Measurements from ENCODE around the gene ROBO1. TPM values are rescaled to one million over a fixed set of nuclear protein-coding genes. Genes with fewer than 3 reads are reported as not detected.
"Not testable (repeated sequence)": the region's sequence is repeated elsewhere in the genome, so short reads cannot be mapped to it uniquely, and the experiment has no call there.

The ROBO1 gene
- total and polyA plus RNA-seq, 4 donors: 1.0 to 30.3 (median 3.9) TPM

DNA sequence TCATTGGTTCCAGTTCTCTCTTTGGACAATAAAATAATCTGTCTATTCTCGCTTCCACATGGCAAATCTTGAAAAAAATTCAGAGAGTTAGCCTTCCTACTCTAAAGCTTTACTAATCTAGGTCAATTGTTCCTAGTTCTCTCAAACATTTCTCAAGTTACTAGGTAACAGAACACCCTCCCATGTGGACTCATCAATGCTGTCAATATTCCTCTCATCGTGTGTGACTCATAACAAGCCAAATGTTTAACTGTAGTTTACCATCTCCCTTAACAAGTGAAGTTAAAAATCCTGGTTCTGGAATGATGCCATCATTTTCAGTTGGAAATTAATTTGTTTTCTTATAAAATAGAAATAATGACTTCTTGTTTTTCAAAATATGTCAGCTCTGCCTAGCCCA, 438.6 kb downstream of the ROBO1 start (continued):
- TF ChIP-seq HNF4A (conservative IDR thresholded peaks at IDR 0.05) (no peak), SP1 (IDR thresholded peaks at IDR 0.05) (no peak), TAF1 (conservative IDR thresholded peaks at IDR 0.05) (no peak), HNF4G (IDR thresholded peaks at IDR 0.05) (no peak)
- TF ChIP-seq, protein P1, sequence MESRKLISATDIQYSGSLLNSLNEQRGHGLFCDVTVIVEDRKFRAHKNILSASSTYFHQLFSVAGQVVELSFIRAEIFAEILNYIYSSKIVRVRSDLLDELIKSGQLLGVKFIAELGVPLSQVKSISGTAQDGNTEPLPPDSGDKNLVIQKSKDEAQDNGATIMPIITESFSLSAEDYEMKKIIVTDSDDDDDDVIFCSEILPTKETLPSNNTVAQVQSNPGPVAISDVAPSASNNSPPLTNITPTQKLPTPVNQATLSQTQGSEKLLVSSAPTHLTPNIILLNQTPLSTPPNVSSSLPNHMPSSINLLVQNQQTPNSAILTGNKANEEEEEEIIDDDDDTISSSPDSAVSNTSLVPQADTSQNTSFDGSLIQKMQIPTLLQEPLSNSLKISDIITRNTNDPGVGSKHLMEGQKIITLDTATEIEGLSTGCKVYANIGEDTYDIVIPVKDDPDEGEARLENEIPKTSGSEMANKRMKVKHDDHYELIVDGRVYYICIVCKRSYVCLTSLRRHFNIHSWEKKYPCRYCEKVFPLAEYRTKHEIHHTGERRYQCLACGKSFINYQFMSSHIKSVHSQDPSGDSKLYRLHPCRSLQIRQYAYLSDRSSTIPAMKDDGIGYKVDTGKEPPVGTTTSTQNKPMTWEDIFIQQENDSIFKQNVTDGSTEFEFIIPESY (IDR thresholded peaks at IDR 0.05): no peak
- TF ChIP-seq, protein P2, sequence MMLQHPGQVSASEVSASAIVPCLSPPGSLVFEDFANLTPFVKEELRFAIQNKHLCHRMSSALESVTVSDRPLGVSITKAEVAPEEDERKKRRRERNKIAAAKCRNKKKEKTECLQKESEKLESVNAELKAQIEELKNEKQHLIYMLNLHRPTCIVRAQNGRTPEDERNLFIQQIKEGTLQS (IDR thresholded peaks at IDR 0.05): no peak

DNA sequence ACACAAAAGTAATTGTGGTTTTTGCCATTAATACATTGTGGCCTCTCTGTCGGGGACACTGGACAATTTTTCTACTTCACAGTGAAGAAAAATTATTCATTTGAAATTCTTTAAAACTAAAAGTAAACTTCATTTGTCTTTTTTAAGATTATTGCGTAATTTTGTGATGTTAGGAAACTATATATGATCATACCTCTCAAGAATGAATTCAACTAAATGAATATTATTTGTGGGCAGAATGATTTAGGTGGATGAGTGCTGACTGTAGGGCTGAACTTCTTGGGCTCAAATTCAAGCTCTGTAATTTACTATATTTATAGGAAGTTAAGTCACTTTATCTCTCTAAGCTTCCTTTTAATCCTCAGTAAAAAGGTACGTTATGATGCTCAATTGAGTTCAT, 441.2 kb downstream of the ROBO1 start:
- TF ChIP-seq, protein P3, sequence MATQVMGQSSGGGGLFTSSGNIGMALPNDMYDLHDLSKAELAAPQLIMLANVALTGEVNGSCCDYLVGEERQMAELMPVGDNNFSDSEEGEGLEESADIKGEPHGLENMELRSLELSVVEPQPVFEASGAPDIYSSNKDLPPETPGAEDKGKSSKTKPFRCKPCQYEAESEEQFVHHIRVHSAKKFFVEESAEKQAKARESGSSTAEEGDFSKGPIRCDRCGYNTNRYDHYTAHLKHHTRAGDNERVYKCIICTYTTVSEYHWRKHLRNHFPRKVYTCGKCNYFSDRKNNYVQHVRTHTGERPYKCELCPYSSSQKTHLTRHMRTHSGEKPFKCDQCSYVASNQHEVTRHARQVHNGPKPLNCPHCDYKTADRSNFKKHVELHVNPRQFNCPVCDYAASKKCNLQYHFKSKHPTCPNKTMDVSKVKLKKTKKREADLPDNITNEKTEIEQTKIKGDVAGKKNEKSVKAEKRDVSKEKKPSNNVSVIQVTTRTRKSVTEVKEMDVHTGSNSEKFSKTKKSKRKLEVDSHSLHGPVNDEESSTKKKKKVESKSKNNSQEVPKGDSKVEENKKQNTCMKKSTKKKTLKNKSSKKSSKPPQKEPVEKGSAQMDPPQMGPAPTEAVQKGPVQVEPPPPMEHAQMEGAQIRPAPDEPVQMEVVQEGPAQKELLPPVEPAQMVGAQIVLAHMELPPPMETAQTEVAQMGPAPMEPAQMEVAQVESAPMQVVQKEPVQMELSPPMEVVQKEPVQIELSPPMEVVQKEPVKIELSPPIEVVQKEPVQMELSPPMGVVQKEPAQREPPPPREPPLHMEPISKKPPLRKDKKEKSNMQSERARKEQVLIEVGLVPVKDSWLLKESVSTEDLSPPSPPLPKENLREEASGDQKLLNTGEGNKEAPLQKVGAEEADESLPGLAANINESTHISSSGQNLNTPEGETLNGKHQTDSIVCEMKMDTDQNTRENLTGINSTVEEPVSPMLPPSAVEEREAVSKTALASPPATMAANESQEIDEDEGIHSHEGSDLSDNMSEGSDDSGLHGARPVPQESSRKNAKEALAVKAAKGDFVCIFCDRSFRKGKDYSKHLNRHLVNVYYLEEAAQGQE (IDR thresholded peaks at IDR 0.05): no peak
- TF ChIP-seq YY1 (IDR thresholded peaks at IDR 0.05): no peak
- TF ChIP-seq HNF4G (IDR thresholded peaks at IDR 0.05): no peak
- TF ChIP-seq TAF1 (conservative IDR thresholded peaks at IDR 0.05): no peak
- no peak for TF ChIP-seq JUND (IDR thresholded peaks at IDR 0.05)
- DNase-seq (ENCODE audit: low spot score): no peak
- H3K9ac ChIP-seq (ENCODE audit: low read depth in 1 of 2, low read length in 2 of 2): no peak overlapping the region
- no peaks in the 10 kb centered on the region for H3K27me3 ChIP-seq (ENCODE audit: control insufficient read depth in 4 of 4, insufficient read depth in 4 of 4, low read length in 3 of 4)
- WGBS: 90% methylated on average over 3 of the region's 3 CpGs
- H3K4me3 ChIP-seq (ENCODE audit: low read depth in 1 of 3, low read length in 3 of 3): no peak overlapping the region
- H3K27ac ChIP-seq (ENCODE audit: low read depth in 1 of 2, low read length in 2 of 2): no peak overlapping the region
- H3K4me1 ChIP-seq (ENCODE audit: control insufficient read depth in 4 of 4, insufficient read depth in 4 of 4, low read length in 3 of 4): no peaks in the 10 kb centered on the region
- no peaks in the 10 kb centered on the region for H3K9me3 ChIP-seq (ENCODE audit: control insufficient read depth in 4 of 4, low read length in 3 of 4)
- no peaks in the 10 kb centered on the region for H3K36me3 ChIP-seq (ENCODE audit: control insufficient read depth in 4 of 4, insufficient read depth in 3 of 4, low read depth in 1 of 4, low read length in 3 of 4)

DNA sequence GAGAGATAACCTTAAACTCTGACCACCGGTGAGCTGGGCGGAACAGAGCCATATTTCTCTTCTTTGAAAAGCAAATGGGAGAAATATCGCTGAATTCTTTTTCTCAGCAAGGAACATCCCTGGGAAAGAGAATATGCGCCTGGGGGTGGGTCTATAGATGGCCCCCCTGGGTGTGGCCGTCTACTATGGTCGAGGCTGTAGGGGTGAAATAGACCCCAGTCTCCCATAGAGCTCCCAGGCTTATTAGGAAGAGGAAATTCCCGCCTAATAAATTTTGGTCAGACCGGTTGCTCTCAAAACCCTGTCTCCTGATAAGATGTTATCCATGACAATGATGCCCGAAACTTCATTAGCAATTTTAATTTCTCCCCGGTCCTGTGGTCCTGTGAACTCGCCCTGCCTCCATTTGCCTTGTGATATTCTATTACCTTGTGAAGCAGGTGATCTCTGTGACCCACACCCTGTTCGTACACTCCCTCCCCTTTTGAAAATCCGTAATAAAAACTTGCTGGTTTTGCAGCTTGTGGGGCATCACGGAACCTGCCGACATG, 441.9 kb downstream of the ROBO1 start:
- not testable (repeated sequence) for H3K4me1 ChIP-seq (ENCODE audit: control insufficient read depth in 4 of 4, insufficient read depth in 4 of 4, low read length in 3 of 4); H3K4me3 ChIP-seq (ENCODE audit: low read depth in 1 of 3, low read length in 3 of 3); H3K27me3 ChIP-seq (ENCODE audit: control insufficient read depth in 4 of 4, insufficient read depth in 4 of 4, low read length in 3 of 4); H3K9me3 ChIP-seq (ENCODE audit: control insufficient read depth in 4 of 4, low read length in 3 of 4); DNase-seq (ENCODE audit: low spot score); H3K36me3 ChIP-seq (ENCODE audit: control insufficient read depth in 4 of 4, insufficient read depth in 3 of 4, low read depth in 1 of 4, low read length in 3 of 4); H3K27ac ChIP-seq (ENCODE audit: low read depth in 1 of 2, low read length in 2 of 2); H3K9ac ChIP-seq (ENCODE audit: low read depth in 1 of 2, low read length in 2 of 2)
- WGBS: 87% methylated on average over 15 of the region's 15 CpGs
